HepG2 (cell line): ENCODE data around the gene MOGAT3. TPM values are rescaled to one million over a fixed set of nuclear protein-coding genes. Genes with fewer than 3 reads are reported as not detected.

Source experiments
- ATAC-seq: fragments of 200-7000 bp; cut with Tn5 transposase; 3 replicates; pipeline ENCODE4 v1.9.1; 2020; ENCODE audit warnings: mild to moderate bottlenecking, moderate library complexity
- BruUV-seq: library from RNA; stranded (reverse); fragments of 400-500 nt; replicated peaks from 2 replicates; lab custom pipeline; 2021; lab: Mats Ljungman, UMichigan
- CTCF ChIA-PET: fragments of 300-600 bp; formaldehyde crosslinking; extraction: SDS; loops from one replicate; lab custom pipeline; 2021; ENCODE audit warnings: low total read pairs, inconsistent platforms, low intra/inter-chr PET ratio; lab: Yijun Ruan, JAX
- POLR2A ChIA-PET: fragments of 350-600 bp; sonication (Branson Sonifier 250); formaldehyde crosslinking; loops from one replicate; lab custom pipeline; 2020; ENCODE audit warnings: antibody characterized with exemption, inconsistent platforms; lab: Yijun Ruan, JAX
- DNase-seq: peaks from one replicate; pipeline ENCODE4 v3.0.0-alpha.2; 2015; ENCODE audit warnings: low spot score
- FAIRE-seq: peaks from 3 replicates; lab custom pipeline; 2011; peaks lifted over from hg19 to GRCh38; lab: Jason Lieb, UNC
- H2AFZ ChIP-seq: one replicate; pipeline ENCODE4 v1.6.1; 2011; ENCODE audit warnings: low read length, inconsistent platforms
- H3K27ac ChIP-seq: fragments of 300-600 bp; 3 replicates; pipeline ENCODE4 v1.8.0; 2011; ENCODE audit warnings: mixed run types, mild to moderate bottlenecking, mixed read lengths, low read length, inconsistent platforms; ENCODE audit not compliant: insufficient read depth; ENCODE audit errors: extremely low read length
- H3K27me3 ChIP-seq, 2 experiments: fragments of 200-600 bp in 1 of 2; 2 replicates in 1 of 2; 3 replicates in 1 of 2; pipeline versions ENCODE4 v1.6.0 to v1.8.0; 2011; ENCODE audit warnings: low read length in 2 of 2, mild to moderate bottlenecking in 2 of 2, moderate library complexity in 2 of 2, inconsistent platforms in 1 of 2; ENCODE audit not compliant: insufficient read depth in 2 of 2, control insufficient read depth in 1 of 2
- H3K36me3 ChIP-seq, 2 experiments: fragments of 200-600 bp in 1 of 2; replicated peaks in 1 of 2; 2 replicates in 1 of 2; 3 replicates in 1 of 2; pipeline versions ENCODE4 v1.5.1 to v1.8.0; 2011; ENCODE audit warnings: low read length in 2 of 2, inconsistent platforms in 1 of 2; ENCODE audit not compliant: insufficient read depth in 2 of 2, control insufficient read depth in 1 of 2
- H3K4me1 ChIP-seq: 2 replicates; pipeline ENCODE4 v1.5.1; 2012; ENCODE audit warnings: low read length, inconsistent platforms; ENCODE audit not compliant: insufficient read depth
- H3K4me2 ChIP-seq: 2 replicates; pipeline ENCODE4 v1.6.0; 2011; ENCODE audit warnings: low read depth, low read length, inconsistent platforms
- H3K4me3 ChIP-seq, 3 experiments: fragments of 200-600 bp in 1 of 3; sonication (generic), shearing (Covaris generic) in 1 of 3; replicated peaks in 1 of 3; 2 replicates each; pipeline ENCODE4 v1.5.1; 2011 to 2016; ENCODE audit warnings: low read length in 3 of 3, inconsistent platforms in 2 of 3, low read depth in 2 of 3, mild to moderate bottlenecking in 2 of 3, control low read depth in 1 of 3, mixed read lengths in 1 of 3; ENCODE audit not compliant: insufficient read depth in 1 of 3
- H3K79me2 ChIP-seq: one replicate; pipeline ENCODE4 v1.6.1; 2011; ENCODE audit warnings: low read length, inconsistent platforms; ENCODE audit not compliant: insufficient read depth
- H3K9ac ChIP-seq: 2 replicates; pipeline ENCODE4 v1.6.0; 2011; ENCODE audit warnings: mild to moderate bottlenecking, low read depth, low read length, inconsistent platforms; ENCODE audit not compliant: insufficient read depth
- H3K9me3 ChIP-seq: 2 replicates; pipeline ENCODE4 v1.5.1; 2012; ENCODE audit warnings: mild to moderate bottlenecking, low read length
- H4K20me1 ChIP-seq: 2 replicates; pipeline ENCODE4 v1.6.0; 2011; ENCODE audit warnings: inconsistent platforms, mild to moderate bottlenecking, low read length, moderate library complexity; ENCODE audit not compliant: insufficient read depth
- AGO1 ChIP-seq: fragments of 200-400 bp; formaldehyde crosslinking; IDR thresholded peaks from 2 replicates; pipeline ENCODE4 v1.6.1; 2017; ENCODE audit warnings: mild to moderate bottlenecking, low read depth, low read length, moderate library complexity; ENCODE audit not compliant: poor library complexity, severe bottlenecking
- AGO2 ChIP-seq: fragments of 200-400 bp; formaldehyde crosslinking; optimal IDR thresholded peaks from 2 replicates; pipeline ENCODE3; 2017; ENCODE audit warnings: mild to moderate bottlenecking, low read depth, low read length, moderate library complexity
- HCFC1 ChIP-seq: fragments of 150-350 bp; IDR thresholded peaks from 2 replicates; pipeline ENCODE4 v1.6.1; 2014; ENCODE audit warnings: low read depth, low read length
- KDM5B ChIP-seq: sonication (generic); formaldehyde crosslinking; IDR thresholded peaks from 2 replicates; pipeline ENCODE4 v1.4.0; 2020; ENCODE audit warnings: missing genetic modification reagents, mild to moderate bottlenecking, borderline replicate concordance
- MIER3 ChIP-seq: IDR thresholded peaks from 2 replicates; pipeline ENCODE4 v1.6.1; 2016; ENCODE audit warnings: missing compliant biosample characterization, borderline replicate concordance
- NR2F1 ChIP-seq, 2 experiments: fragments of 450-650 bp in 1 of 2; formaldehyde crosslinking in 1 of 2; IDR thresholded peaks; 2 replicates each; pipeline versions ENCODE4 v1.5.0 to v1.6.1; 2016 to 2020; ENCODE audit warnings: mild to moderate bottlenecking in 1 of 2, missing compliant biosample characterization in 1 of 2, missing genetic modification reagents in 1 of 2, moderate library complexity in 1 of 2
- RBFOX2 ChIP-seq: fragments of 200-400 bp; formaldehyde crosslinking; IDR thresholded peaks from 2 replicates; pipeline ENCODE4 v1.6.1; 2017; ENCODE audit warnings: low read depth, mild to moderate bottlenecking, low read length
- TBX2 ChIP-seq: sonication (generic); formaldehyde crosslinking; IDR thresholded peaks from 2 replicates; pipeline ENCODE4 v1.5.0; 2020; ENCODE audit warnings: missing genetic modification reagents, mild to moderate bottlenecking, borderline replicate concordance
- ZNF225 ChIP-seq: sonication (generic); formaldehyde crosslinking; IDR thresholded peaks from 2 replicates; pipeline ENCODE4 v1.4.0; 2020; ENCODE audit warnings: mild to moderate bottlenecking, missing genetic modification reagents
- ZNF432 ChIP-seq: sonication (generic); formaldehyde crosslinking; IDR thresholded peaks from 2 replicates; pipeline ENCODE4 v1.5.0; 2020; ENCODE audit warnings: missing genetic modification reagents, mild to moderate bottlenecking, borderline replicate concordance
- WGBS: methylation state at CpG from one replicate; pipeline ENCODE4 v1.1.6; 2017; ENCODE audit warnings: low lambda C conversion rate; 5-methylcytosine and 5-hydroxymethylcytosine counted together
- in situ Hi-C: cut with HindIII; loops from 2 replicates; pipeline ENCODE4 v1.10.0; 2017; ENCODE audit warnings: low pct_unique_long_range_greater_than_20kb; ENCODE audit not compliant: extremely low pct_ligation_motif_present
- intact Hi-C: fragments of 100-400 bp; cut with micrococcal nuclease; formaldehyde crosslinking; loops from one replicate; pipeline ENCODE4 v1.10.0; 2022; ENCODE audit not compliant: unreplicated experiment
- polyA plus RNA-seq, 8 experiments: library from polyadenylated mRNA; depleted of rRNA in 3 of 8; stranded (reverse) in 7 of 8; unstranded in 1 of 8; fragments of >200 nt; fragmentation: Illumina TruSeq in 4 of 8; extraction: Trizol in 4 of 8; gene quantifications; 2 replicates each; pipeline versions ENCODE4 v1.2.1 to v1.2.3, GENCODE V29; 2011 to 2016; ENCODE audit warnings: low read depth in 4 of 8, missing spikeins in 1 of 8, mixed read lengths in 1 of 8; ENCODE audit not compliant: insufficient read depth in 1 of 8
- total RNA-seq, 5 experiments: library from RNA; depleted of rRNA; stranded (reverse); fragments of >200 nt; fragmentation: Illumina TruSeq; extraction: Trizol; gene quantifications; 2 replicates each; pipeline ENCODE4 v1.2.3, GENCODE V29; 2016; ENCODE audit warnings: low read depth in 1 of 5

Gene MOGAT3
- total and polyA plus RNA-seq, 2 of the 13 experiments (the other 11 are each of a cell fraction or from before 2014, with no cell fraction given), result 22.5 to 30.5 TPM

DNA sequence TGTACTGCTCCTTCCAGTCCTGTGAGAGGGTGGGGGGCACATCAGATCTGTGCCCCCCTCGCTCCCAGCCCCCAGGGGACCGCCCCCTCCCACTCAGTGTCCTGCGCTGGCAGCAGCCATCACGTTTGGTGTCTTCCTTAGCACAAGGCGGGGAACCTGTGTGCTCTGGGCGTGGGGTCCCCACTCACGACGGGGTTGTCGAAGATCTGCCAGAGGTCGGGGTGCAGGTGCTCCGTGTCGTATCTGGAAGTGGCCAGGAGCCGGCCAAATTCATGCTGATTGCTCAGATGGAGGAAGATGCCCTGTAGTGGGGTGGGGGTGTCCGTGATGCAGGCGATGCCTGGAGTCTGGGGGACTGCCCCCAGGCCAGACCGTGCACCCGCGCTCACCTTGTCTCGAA is 9.3 kb upstream of the MOGAT3 start:
- Histone ChIP-seq H2AFZ (no peak overlapping the region), H3K4me1 (peaks cover 5% of the 10 kb centered on the region; the same call in 1 of the 2 replicates), H3K9ac (no peak overlapping the region), H3K36me3 (peaks cover 16 to 30% of the 10 kb centered on the region in 2 experiments; a peak in 4 of 5 replicates), H3K9me3 (no peaks in the 10 kb centered on the region), H4K20me1 (no peaks in the 10 kb centered on the region), H3K4me2 (no peak overlapping the region), H3K27me3 (no peaks in the 10 kb centered on the region), H3K27ac (no peak overlapping the region), H3K4me3 (no peak overlapping the region), H3K79me2 (no peaks in the 10 kb centered on the region)
- intact Hi-C loops (no loop called here), in situ Hi-C loops (no loop called here)
- 95% methylated on average over 12 of the region's 19 CpGs for WGBS
- FAIRE-seq (no peak), DNase-seq (no peak), ATAC-seq (no peak)
- ChIA-PET CTCF (no interaction called here), POLR2A (interaction anchor here (11.2 kb wide), 1 partner anchor 6 kb away, joined by 202 read pairs; the partner anchor contains the start of gene MOGAT3)
- TF ChIP-seq HCFC1 (no peak), RBFOX2 (0 out of 2 replicates have a peak, but pooled peaks have one; percentile 39), NR2F1 (CRISPR knock-in tag; IDR thresholded peaks at IDR 0.05) (no peak), KDM5B (CRISPR knock-in tag) (no peak), MIER3 (CRISPR knock-in tag) (no peak), AGO1 (peak; percentile 86), AGO2 (peak; percentile 71), ZNF225 (CRISPR knock-in tag) (no peak), TBX2 (CRISPR knock-in tag) (no peak), ZNF432 (CRISPR knock-in tag) (no peak)
- BruUV-seq, result no TSS peak
